Measurements from ENCODE around the gene KCNJ14. TPM values are rescaled to one million over a fixed set of nuclear protein-coding genes. Genes with fewer than 3 reads are reported as not detected.

The KCNJ14 gene
- total RNA-seq (1 to 10 TPM; 1.7 to 2.0 TPM), total RNA-seq (0.84 to 15.2 (median 2.8) reads per million in 172 experiments)
- polyA plus RNA-seq (2013, experiment 1 of 2): 0.52 TPM
- polyA plus RNA-seq (2013, experiment 2 of 2): 0.95 TPM

- H3K36me3 Mint-ChIP-seq (ENCODE audit: low read depth): peaks cover 50% of the 10 kb centered on the region
- ATAC-seq (ENCODE audit: poor library complexity): no peak
These were observed at the start of gene KCNJ14 for GRCh38 chr19:48455171-48455907. Gene KCNJ14, plus strand, starts transcription at chr19:48455574. Its CDS starts 6,151 bp downstream, at chr19:48461725.

GRCh38 chr19:48405850-48406249, 49.5 kb upstream of the KCNJ14 start:
- no peak for TF ChIP-seq CTCF (IDR thresholded peaks at IDR 0.05)
- ChIA-PET CTCF (no interaction called here), POLR2A (no interaction called here)
- H3K4me3 ChIP-seq (ENCODE audit: low read length): no peak overlapping the region
- no peak overlapping the region for H3K27ac ChIP-seq (ENCODE audit: low read depth in 1 of 2, low read length in 2 of 2)
- Mint-ChIP-seq H3K9me3 (no peaks in the 10 kb centered on the region), H3K27ac (no peak overlapping the region), H3K4me1 (ENCODE audit: low read depth) (no peaks in the 10 kb centered on the region), H3K27me3 (peaks cover 15% of the 10 kb centered on the region), H3K4me3 (no peak overlapping the region), H3K36me3 (ENCODE audit: low read depth) (no peaks in the 10 kb centered on the region)
- DNase-seq: no peak
- H3K36me3 ChIP-seq (ENCODE audit: insufficient read depth, low read length): no peaks in the 10 kb centered on the region
- intact Hi-C loops (cut with DNase I, micrococcal nuclease): no loop called here
- no peak for ATAC-seq (ENCODE audit: poor library complexity)
- H3K9me3 ChIP-seq (ENCODE audit: control insufficient read depth in 1 of 2, insufficient read depth in 1 of 2, low read length in 2 of 2): no peaks in the 10 kb centered on the region
- H3K4me1 ChIP-seq (ENCODE audit: insufficient read depth, low read length): peaks cover 3% of the 10 kb centered on the region
- H3K27me3 ChIP-seq (ENCODE audit: control insufficient read depth in 1 of 2, insufficient read depth in 2 of 2, low read length in 2 of 2): no peaks in the 10 kb centered on the region

More at GRCh38 chr19:48455171-48455907, at the start of gene KCNJ14:
- Mint-ChIP-seq H3K27me3 (no peaks in the 10 kb centered on the region), H3K9me3 (no peaks in the 10 kb centered on the region), H3K4me1 (ENCODE audit: low read depth) (peaks cover 5% of the 10 kb centered on the region), H3K27ac (no peak within 1 kb of the TSS), H3K4me3 (no peak within 1 kb of the TSS)
- no peak for TF ChIP-seq CTCF (IDR thresholded peaks at IDR 0.05)
- intact Hi-C loops (cut with DNase I, micrococcal nuclease): no loop called here
- Histone ChIP-seq H3K4me3 (ENCODE audit: low read length) (no peak within 1 kb of the TSS), H3K4me1 (ENCODE audit: insufficient read depth, low read length) (no peaks in the 10 kb centered on the region), H3K27me3 (ENCODE audit: control insufficient read depth in 1 of 2, insufficient read depth in 2 of 2, low read length in 2 of 2) (no peaks in the 10 kb centered on the region), H3K36me3 (ENCODE audit: insufficient read depth, low read length) (peaks cover 62% of the 10 kb centered on the region), H3K9me3 (ENCODE audit: control insufficient read depth in 1 of 2, insufficient read depth in 1 of 2, low read length in 2 of 2) (no peaks in the 10 kb centered on the region), H3K27ac (ENCODE audit: low read depth in 1 of 2, low read length in 2 of 2) (no peak within 1 kb of the TSS)
- no peak for DNase-seq
- ChIA-PET CTCF (no interaction called here), POLR2A (interaction anchor here (0.6 kb wide), 1 partner anchor 9 kb away, joined by 3 read pairs; no protein-coding TSS in a partner anchor)

GRCh38 chr19:48413879-48414587, 41.3 kb upstream of the KCNJ14 start:
- peaks cover 19% of the 10 kb centered on the region for H3K27me3 Mint-ChIP-seq
- H3K4me3 ChIP-seq (ENCODE audit: low read length): peak overlapping the region; percentile 49
- no peak for TF ChIP-seq CTCF (IDR thresholded peaks at IDR 0.05)
- ChIA-PET CTCF (interaction anchor here (1.1 to 2.7 kb wide), 2 partner anchors 12 to 23 kb away, joined by 3 to 10 read pairs; partner anchors contain the start of gene KDELR1), POLR2A (interaction anchor here (0.9 to 1.3 kb wide), 4 partner anchors 14 to 93 kb away, joined by 3 to 4 read pairs (median 3); partner anchors contain the start of gene KDELR1)
- H3K27ac Mint-ChIP-seq: no peak overlapping the region
- peaks cover 30% of the 10 kb centered on the region for H3K4me1 ChIP-seq (ENCODE audit: insufficient read depth, low read length)
- H3K9me3 ChIP-seq (ENCODE audit: control insufficient read depth in 1 of 2, insufficient read depth in 1 of 2, low read length in 2 of 2): peaks cover 0 to 5% of the 10 kb centered on the region in 2 experiments
- no peaks in the 10 kb centered on the region for H3K9me3 Mint-ChIP-seq
- no peaks in the 10 kb centered on the region for H3K36me3 ChIP-seq (ENCODE audit: insufficient read depth, low read length)
- no peak for ATAC-seq (ENCODE audit: poor library complexity)
- H3K27me3 ChIP-seq (ENCODE audit: control insufficient read depth in 1 of 2, insufficient read depth in 2 of 2, low read length in 2 of 2): peaks cover 0 to 11% of the 10 kb centered on the region in 2 experiments
- peak in 1 of 14 experiments; percentile 38 for DNase-seq
- no peaks in the 10 kb centered on the region for H3K36me3 Mint-ChIP-seq (ENCODE audit: low read depth)
- no peak overlapping the region for H3K27ac ChIP-seq (ENCODE audit: low read depth in 1 of 2, low read length in 2 of 2)
- H3K4me1 Mint-ChIP-seq (ENCODE audit: low read depth): peaks cover 26% of the 10 kb centered on the region
- H3K4me3 Mint-ChIP-seq: peak overlapping the region; percentile 83
- intact Hi-C loops (cut with DNase I, micrococcal nuclease): loop anchor here in 1 of 2 experiments (2.0 kb wide), 1 partner anchor 31 kb away; the partner anchor contains the start of gene GRWD1
